H1 (cell line): ENCODE results near the gene MIX23. TPM values are rescaled to one million over a fixed set of nuclear protein-coding genes. Genes with fewer than 3 reads are reported as not detected.

ENCODE experiments used
- CTCF ChIA-PET: fragments of 300-600 bp; sonication (Branson Sonifier 250); formaldehyde crosslinking; loops from one replicate; lab custom pipeline; 2021; ENCODE audit not compliant: partially characterized antibody; lab: Charles Lee
- POLR2A ChIA-PET: fragments of 300-600 bp; sonication (Branson Sonifier 250); formaldehyde crosslinking; loops from one replicate; lab custom pipeline; 2021; ENCODE audit warnings: inconsistent platforms; ENCODE audit not compliant: partially characterized antibody; lab: Charles Lee
- DNase-seq, 2 experiments: peaks; one replicate each; pipeline versions ENCODE4 v3.0.0 to v3.0.0-alpha.2; 2010 to 2022; ENCODE audit warnings: low spot score in 2 of 2, low read depth in 1 of 2, mixed read lengths in 1 of 2
- FAIRE-seq: peaks from 2 replicates; lab custom pipeline; 2011; peaks lifted over from hg19 to GRCh38; lab: Jason Lieb, UNC
- H2AFZ ChIP-seq: 2 replicates; pipeline ENCODE4 v1.8.1; 2012; ENCODE audit warnings: low read length, inconsistent platforms
- H2AK5ac ChIP-seq: 2 replicates; pipeline ENCODE4 v1.6.1; 2013; ENCODE audit warnings: low read depth, low read length
- H2BK120ac ChIP-seq: replicated peaks from 2 replicates; pipeline ENCODE3; 2013; ENCODE audit warnings: low read depth, low read length, inconsistent platforms
- H2BK12ac ChIP-seq: 2 replicates; pipeline ENCODE4 v1.6.1; 2013; ENCODE audit warnings: low read depth, low read length
- H2BK15ac ChIP-seq: 2 replicates; pipeline ENCODE4 v1.6.1; 2013; ENCODE audit warnings: low read length
- H2BK20ac ChIP-seq: 2 replicates; pipeline ENCODE4 v1.6.1; 2013; ENCODE audit warnings: low read length
- H2BK5ac ChIP-seq: 2 replicates; pipeline ENCODE4 v1.6.1; 2013; ENCODE audit warnings: low read depth, low read length
- H3K14ac ChIP-seq: 2 replicates; pipeline ENCODE4 v1.6.1; 2013; ENCODE audit warnings: inconsistent platforms; ENCODE audit not compliant: insufficient read length
- H3K18ac ChIP-seq: 2 replicates; pipeline ENCODE4 v1.6.1; 2013; ENCODE audit warnings: low read length; ENCODE audit errors: extremely low read depth
- H3K23ac ChIP-seq: 2 replicates; pipeline ENCODE4 v1.6.1; 2013; ENCODE audit warnings: inconsistent platforms; ENCODE audit not compliant: insufficient read length
- H3K23me2 ChIP-seq: 2 replicates; pipeline ENCODE4 v1.6.1; 2013; ENCODE audit warnings: low read depth, low read length
- H3K27ac ChIP-seq: 2 replicates; pipeline ENCODE4 v1.6.1; 2011; ENCODE audit warnings: low read depth, low read length, inconsistent platforms
- H3K27me3 ChIP-seq, 4 experiments: replicated peaks in 1 of 4; 1 replicate in 1 of 4; 2 replicates in 3 of 4; pipeline versions ENCODE4 v1.6.1 to v1.8.1; 2011 to 2013; ENCODE audit warnings: low read length in 3 of 4, mild to moderate bottlenecking in 3 of 4, inconsistent platforms in 2 of 4, mixed read lengths in 2 of 4, moderate library complexity in 1 of 4; ENCODE audit not compliant: control insufficient read depth in 3 of 4, insufficient read depth in 3 of 4; ENCODE audit errors: extremely low read depth in 1 of 4
- H3K36me3 ChIP-seq, 4 experiments: 2 replicates each; pipeline versions ENCODE4 v1.6.1 to v1.8.1; 2011 to 2013; ENCODE audit warnings: mild to moderate bottlenecking in 4 of 4, low read length in 3 of 4, moderate library complexity in 2 of 4, control low read depth in 1 of 4, inconsistent platforms in 1 of 4; ENCODE audit not compliant: insufficient read depth in 4 of 4, control insufficient read depth in 2 of 4
- H3K4ac ChIP-seq: replicated peaks from 2 replicates; pipeline ENCODE3; 2013; ENCODE audit warnings: low read length, low read depth, mixed read lengths, inconsistent platforms; ENCODE audit not compliant: insufficient read length
- H3K4me1 ChIP-seq, 4 experiments: replicated peaks in 1 of 4; 1 replicate in 1 of 4; 2 replicates in 3 of 4; pipeline versions ENCODE4 v1.6.1 to v1.8.1; 2011 to 2013; ENCODE audit warnings: low read length in 3 of 4, inconsistent platforms in 2 of 4, mixed read lengths in 1 of 4; ENCODE audit not compliant: insufficient read depth in 4 of 4, control insufficient read depth in 3 of 4
- H3K4me2 ChIP-seq, 2 experiments: 2 replicates each; pipeline versions ENCODE4 v1.6.1 to v1.8.1; 2011 to 2013; ENCODE audit warnings: low read depth in 2 of 2, low read length in 2 of 2, control low read depth in 1 of 2, inconsistent platforms in 1 of 2, mild to moderate bottlenecking in 1 of 2; ENCODE audit not compliant: insufficient read depth in 1 of 2
- H3K4me3 ChIP-seq, 4 experiments: fragments of 200-600, 300-600 bp in 1 of 4; sonication (generic), shearing (Covaris generic), sonication (Bioruptor Twin) in 1 of 4; 2 replicates each; pipeline versions ENCODE4 v1.5.1 to v1.8.1; 2011 to 2016; ENCODE audit warnings: low read length in 4 of 4, low read depth in 3 of 4, control low read depth in 2 of 4, inconsistent platforms in 2 of 4, mild to moderate bottlenecking in 2 of 4, mixed read lengths in 1 of 4, moderate library complexity in 1 of 4; ENCODE audit not compliant: insufficient read depth in 2 of 4; ENCODE audit errors: extremely low read depth in 1 of 4
- H3K56ac ChIP-seq: replicated peaks from 2 replicates; pipeline ENCODE3; 2013; ENCODE audit warnings: low read depth, mild to moderate bottlenecking, mixed read lengths, low read length, inconsistent platforms; ENCODE audit not compliant: insufficient read length
- H3K79me1 ChIP-seq: 2 replicates; pipeline ENCODE4 v1.6.1; 2013; ENCODE audit warnings: low read depth, low read length, control low read depth
- H3K79me2 ChIP-seq, 2 experiments: 2 replicates each; pipeline versions ENCODE4 v1.6.1 to v1.8.1; 2012 to 2013; ENCODE audit warnings: low read length in 2 of 2, mild to moderate bottlenecking in 2 of 2, inconsistent platforms in 1 of 2; ENCODE audit not compliant: insufficient read depth in 2 of 2, control insufficient read depth in 1 of 2
- H3K9ac ChIP-seq, 4 experiments: replicated peaks in 1 of 4; 1 replicate in 1 of 4; 2 replicates in 3 of 4; pipeline versions ENCODE4 v1.6.1 to v1.8.1; 2011 to 2013; ENCODE audit warnings: low read depth in 3 of 4, low read length in 3 of 4, control low read depth in 2 of 4, mild to moderate bottlenecking in 2 of 4, moderate library complexity in 2 of 4, inconsistent platforms in 1 of 4; ENCODE audit errors: extremely low read depth in 1 of 4
- H3K9me3 ChIP-seq, 2 experiments: 2 replicates each; pipeline versions ENCODE4 v1.6.1 to v1.8.1; 2012 to 2013; ENCODE audit warnings: mild to moderate bottlenecking in 2 of 2, moderate library complexity in 2 of 2, control low read depth in 1 of 2, inconsistent platforms in 1 of 2, low read depth in 1 of 2, low read length in 1 of 2, mixed read lengths in 1 of 2; ENCODE audit not compliant: insufficient read depth in 2 of 2
- H4K20me1 ChIP-seq, 2 experiments: replicated peaks in 1 of 2; 2 replicates each; pipeline versions ENCODE3 to v1.8.1; 2011 to 2013; ENCODE audit warnings: inconsistent platforms in 2 of 2, low read length in 2 of 2, mild to moderate bottlenecking in 1 of 2; ENCODE audit not compliant: insufficient read depth in 2 of 2, control insufficient read depth in 1 of 2
- H4K5ac ChIP-seq: 2 replicates; pipeline ENCODE4 v1.6.1; 2013; ENCODE audit warnings: low read length, low read depth, mixed read lengths, inconsistent platforms; ENCODE audit not compliant: insufficient read length
- H4K8ac ChIP-seq: 2 replicates; pipeline ENCODE4 v1.8.0; 2013; ENCODE audit warnings: mild to moderate bottlenecking, moderate library complexity, low read length, inconsistent platforms; ENCODE audit not compliant: insufficient read depth; ENCODE audit errors: extremely low read depth
- H4K91ac ChIP-seq: replicated peaks from 2 replicates; pipeline ENCODE3; 2013; ENCODE audit warnings: low read length, mixed read lengths, inconsistent platforms; ENCODE audit not compliant: insufficient read length
- CHD1 ChIP-seq: IDR thresholded peaks from 2 replicates; pipeline ENCODE4 v1.6.1; 2012; ENCODE audit warnings: low read depth, low read length, improper control_type of control experiment
- CREB1 ChIP-seq: IDR thresholded peaks from 2 replicates; pipeline ENCODE4 v1.6.1; 2012; ENCODE audit warnings: inconsistent platforms
- CTCF ChIP-seq, 3 experiments: IDR thresholded peaks; 1 replicate in 2 of 3; 2 replicates in 1 of 3; pipeline versions ENCODE4 v1.5.1 to v1.6.1; 2011; ENCODE audit warnings: low read length in 3 of 3, mild to moderate bottlenecking in 3 of 3, inconsistent platforms in 2 of 3, low read depth in 1 of 3, moderate library complexity in 1 of 3; ENCODE audit not compliant: insufficient read depth in 1 of 3; ENCODE audit errors: control extremely low read depth in 1 of 3
- KDM4A ChIP-seq: IDR thresholded peaks from one replicate; pipeline ENCODE4 v1.7.1; 2012; ENCODE audit warnings: low read depth, mild to moderate bottlenecking, moderate library complexity, low read length, inconsistent platforms; ENCODE audit not compliant: severe bottlenecking
- KDM5A ChIP-seq: fragments of 200-600 bp; IDR thresholded peaks from 2 replicates; pipeline ENCODE4 v1.7.1; 2012; ENCODE audit warnings: mild to moderate bottlenecking, low read length, inconsistent platforms, mixed read lengths
- RBBP5 ChIP-seq: IDR thresholded peaks from 2 replicates; pipeline ENCODE4 v1.7.1; 2012; ENCODE audit warnings: low read depth, mild to moderate bottlenecking, inconsistent platforms, low read length, moderate library complexity, borderline replicate concordance
- SAP30 ChIP-seq: fragments of 300-600 bp; sonication (generic); IDR thresholded peaks from 2 replicates; pipeline ENCODE4 v1.7.1; 2012; ENCODE audit warnings: low read length, moderate library complexity, mild to moderate bottlenecking, inconsistent platforms; ENCODE audit not compliant: insufficient read depth, insufficient replicate concordance
- TCF12 ChIP-seq: IDR thresholded peaks from 2 replicates; pipeline ENCODE4 v1.6.1; 2011; ENCODE audit warnings: low read depth, mild to moderate bottlenecking, low read length
- USF2 ChIP-seq: IDR thresholded peaks from 2 replicates; pipeline ENCODE4 v1.6.1; 2011; ENCODE audit warnings: low read length, improper control_type of control experiment
- ZNF274 ChIP-seq: IDR thresholded peaks from 2 replicates; pipeline ENCODE4 v1.7.0; 2012; ENCODE audit warnings: low read length, borderline replicate concordance; ENCODE audit errors: extremely low read depth
- WGBS, 2 experiments: shearing (Covaris generic) in 1 of 2; methylation state at CpG; one replicate each; pipeline versions ENCODE4 v1.1.6 to v1.1.7; 2013 to 2015; ENCODE audit warnings: low lambda C conversion rate in 2 of 2, mixed read lengths in 2 of 2, inconsistent platforms in 1 of 2, low coverage in 1 of 2, missing lambda C conversion rate in 1 of 2; ENCODE audit not compliant: insufficient replicate concordance in 2 of 2, insufficient coverage in 1 of 2, insufficient read length in 1 of 2; ENCODE audit errors: extremely low coverage in 1 of 2, missing lambda C conversion rate in 1 of 2; 5-methylcytosine and 5-hydroxymethylcytosine counted together
- polyA plus RNA-seq, 7 experiments: library from polyadenylated mRNA; depleted of rRNA in 3 of 7; stranded (reverse) in 5 of 7; unstranded in 2 of 7; fragments of >200 nt in 5 of 7; fragments of 200-250 nt in 2 of 7; gene quantifications; 1 replicate in 5 of 7; 2 replicates in 1 of 7; 4 replicates in 1 of 7; pipeline versions ENCODE4 v1.2.1 to v1.2.3, GENCODE V29; 2011 to 2013; ENCODE audit warnings: missing spikeins in 2 of 7, mixed read lengths in 2 of 7
- total RNA-seq: library from RNA; stranded (reverse); fragmentation: NEBNext Ultra II Directional; extraction: Animal tissue kit (Norgen Biotek cat#: 25700); gene quantifications from 2 replicates; pipeline ENCODE4 v1.2.1, GENCODE V29; 2021

The MIX23 gene
- total and polyA plus RNA-seq, 2 of the 8 experiments (the other 6 are each of a cell fraction or from before 2014, with no cell fraction given): 22.1 to 69.6 TPM

GRCh38 chr3:122410639-122411038 lies 27.6 kb upstream of the MIX23 start:
- no peaks in the 10 kb centered on the region for H3K79me1 ChIP-seq
- POLR2A ChIA-PET: no interaction called here
- no peak overlapping the region for H2BK12ac ChIP-seq
- no peak for FAIRE-seq
- no peak overlapping the region for H3K18ac ChIP-seq
- no peak for DNase-seq
- no peak overlapping the region for H3K9ac ChIP-seq
- H3K27ac ChIP-seq: no peak overlapping the region
- no peak overlapping the region for H2BK20ac ChIP-seq
- H2AFZ ChIP-seq: no peak overlapping the region
- no peak overlapping the region for H3K4ac ChIP-seq
- H3K4me2 ChIP-seq: no peak overlapping the region
- peaks cover 3% of the 10 kb centered on the region for H3K23me2 ChIP-seq
- H4K5ac ChIP-seq: no peak overlapping the region
- H3K79me2 ChIP-seq: peaks cover 0 to 16% of the 10 kb centered on the region in 2 experiments; a peak in 1 of 4 replicates
- H2BK120ac ChIP-seq: no peak overlapping the region
- no peaks in the 10 kb centered on the region for H3K27me3 ChIP-seq
- H3K4me1 ChIP-seq: 0 out of 7 replicates have a peak, but pooled peaks cover 0 to 4% (median 0%) of the 10 kb centered on the region in 4 experiments
- CTCF ChIA-PET: no interaction called here
- H3K14ac ChIP-seq: no peak overlapping the region
- H3K36me3 ChIP-seq: peaks cover 2 to 25% (median 19%) of the 10 kb centered on the region in 4 experiments; a peak in 7 of 8 replicates
- no peak overlapping the region for H4K8ac ChIP-seq
- H3K9me3 ChIP-seq: no peaks in the 10 kb centered on the region
- no peak overlapping the region for H2AK5ac ChIP-seq
- no peak overlapping the region for H2BK15ac ChIP-seq
- no peak overlapping the region for H4K91ac ChIP-seq
- H3K23ac ChIP-seq: no peak overlapping the region
- H3K56ac ChIP-seq: no peak overlapping the region
- no peaks in the 10 kb centered on the region for H4K20me1 ChIP-seq
- no peak overlapping the region for H2BK5ac ChIP-seq
- H3K4me3 ChIP-seq: no peak overlapping the region
- WGBS, 2 experiments: 93% methylated on average over 6 of the region's 6 CpGs; no CpG with 5 or more reads in 1 of the 2 experiments
- no peak for TF ChIP-seq TCF12
- TF ChIP-seq CTCF (IDR thresholded peaks at IDR 0.05; ENCODE audit: control extremely low read depth in 1 of 3, insufficient read depth in 1 of 3, low read depth in 1 of 3, low read length in 3 of 3): no peak
- TF ChIP-seq KDM4A: no peak
- no peak for TF ChIP-seq SAP30
- no peak for TF ChIP-seq CREB1
- TF ChIP-seq KDM5A: no peak
- TF ChIP-seq ZNF274: no peak
- TF ChIP-seq CHD1: no peak
- TF ChIP-seq USF2: no peak
- no peak for TF ChIP-seq RBBP5
